IMR-90 (cell line): ENCODE data around the gene TMEM200C. TPM values are rescaled to one million over a fixed set of nuclear protein-coding genes. Genes with fewer than 3 reads are reported as not detected.

Source experiments
- ATAC-seq: fragments of 200-7000 bp; cut with Tn5 transposase; 2 replicates; pipeline ENCODE4 v1.9.1; 2020; ENCODE audit warnings: low read depth, mild to moderate bottlenecking, moderate library complexity
- Bru-seq: library from RNA; stranded (reverse); fragments of 400-500 nt; gene quantifications from one replicate; lab custom pipeline; 2021; lab: Mats Ljungman, UMichigan
- BruChase-seq, 2 experiments: library from RNA; stranded (reverse); fragments of 400-500 nt; gene quantifications; one replicate each; lab custom pipeline; 2021; lab: Mats Ljungman, UMichigan
- BruUV-seq: library from RNA; stranded (reverse); fragments of 400-500 nt; replicated peaks from 2 replicates; lab custom pipeline; 2021; lab: Mats Ljungman, UMichigan
- CTCF ChIA-PET: fragments of 300-600 bp; formaldehyde crosslinking; extraction: SDS; loops from one replicate; lab custom pipeline; 2021; ENCODE audit warnings: antibody characterized with exemption; lab: Yijun Ruan, JAX
- POLR2A ChIA-PET: fragments of 300-600 bp; sonication (Branson Sonifier 250); formaldehyde crosslinking; loops from one replicate; lab custom pipeline; 2022; ENCODE audit warnings: antibody characterized with exemption; ENCODE audit not compliant: unreplicated experiment; lab: Charles Lee
- DNase-seq: peaks from one replicate; pipeline ENCODE4 v3.0.0; 2013
- H2AFZ ChIP-seq: replicated peaks from 2 replicates; pipeline ENCODE3; 2013; ENCODE audit warnings: low read length, mild to moderate bottlenecking; ENCODE audit not compliant: poor library complexity
- H2AK5ac ChIP-seq: 2 replicates; pipeline ENCODE4 v1.6.1; 2013; ENCODE audit warnings: low read depth, low read length, inconsistent platforms
- H2AK9ac ChIP-seq: replicated peaks from 2 replicates; pipeline ENCODE3; 2013; ENCODE audit warnings: mild to moderate bottlenecking, low read depth, low read length, moderate library complexity; ENCODE audit not compliant: poor library complexity
- H2BK120ac ChIP-seq: 2 replicates; pipeline ENCODE4 v1.6.1; 2013; ENCODE audit warnings: low read depth, low read length, inconsistent platforms
- H2BK15ac ChIP-seq: 3 replicates; pipeline ENCODE4 v1.6.1; 2013; ENCODE audit warnings: low read depth, low read length, inconsistent platforms
- H2BK20ac ChIP-seq: 2 replicates; pipeline ENCODE4 v1.6.1; 2013; ENCODE audit warnings: low read depth, mild to moderate bottlenecking, inconsistent platforms, low read length, moderate library complexity
- H2BK5ac ChIP-seq: 2 replicates; pipeline ENCODE4 v1.6.1; 2013; ENCODE audit warnings: mild to moderate bottlenecking, low read depth, low read length, inconsistent platforms; ENCODE audit not compliant: poor library complexity, severe bottlenecking
- H3K14ac ChIP-seq: replicated peaks from 2 replicates; pipeline ENCODE4 v1.6.1; 2013; ENCODE audit warnings: low read depth, low read length, inconsistent platforms
- H3K18ac ChIP-seq: 2 replicates; pipeline ENCODE4 v1.6.1; 2013; ENCODE audit warnings: low read depth, low read length, control low read depth
- H3K23ac ChIP-seq: 2 replicates; pipeline ENCODE4 v1.6.1; 2013; ENCODE audit warnings: low read depth, low read length, inconsistent platforms
- H3K27ac ChIP-seq: 2 replicates; pipeline ENCODE4 v1.5.1; 2013; ENCODE audit warnings: mild to moderate bottlenecking, control low read depth, low read length; ENCODE audit not compliant: insufficient read depth
- H3K27me3 ChIP-seq: 2 replicates; pipeline ENCODE4 v1.6.1; 2013; ENCODE audit warnings: low read length; ENCODE audit not compliant: control insufficient read depth, insufficient read depth
- H3K36me3 ChIP-seq: 2 replicates; pipeline ENCODE4 v1.6.1; 2013; ENCODE audit warnings: low read length, mixed read lengths; ENCODE audit not compliant: control insufficient read depth, insufficient read depth
- H3K4ac ChIP-seq: 2 replicates; pipeline ENCODE4 v1.6.1; 2013; ENCODE audit warnings: low read depth, low read length, inconsistent platforms
- H3K4me1 ChIP-seq: 2 replicates; pipeline ENCODE4 v1.6.1; 2013; ENCODE audit warnings: low read length, mixed read lengths; ENCODE audit not compliant: control insufficient read depth, insufficient read depth
- H3K4me2 ChIP-seq: 2 replicates; pipeline ENCODE4 v1.6.1; 2013; ENCODE audit warnings: low read depth, mild to moderate bottlenecking, control low read depth, low read length, moderate library complexity
- H3K4me3 ChIP-seq: 2 replicates; pipeline ENCODE4 v1.5.1; 2013; ENCODE audit warnings: low read depth, mild to moderate bottlenecking, control low read depth, low read length, moderate library complexity; ENCODE audit not compliant: insufficient read depth
- H3K56ac ChIP-seq: 2 replicates; pipeline ENCODE4 v1.6.1; 2013; ENCODE audit warnings: low read length, inconsistent platforms; ENCODE audit not compliant: insufficient read depth; ENCODE audit errors: extremely low read depth
- H3K79me1 ChIP-seq, 2 experiments: 2 replicates each; pipeline ENCODE4 v1.6.1; 2013; ENCODE audit warnings: low read length in 2 of 2, inconsistent platforms in 1 of 2, low read depth in 1 of 2
- H3K9ac ChIP-seq: 2 replicates; pipeline ENCODE4 v1.6.1; 2013; ENCODE audit warnings: low read depth, low read length, control low read depth
- H3K9me1 ChIP-seq: 2 replicates; pipeline ENCODE4 v1.6.1; 2013; ENCODE audit warnings: low read length, inconsistent platforms; ENCODE audit not compliant: insufficient read depth
- H3K9me3 ChIP-seq: 2 replicates; pipeline ENCODE4 v1.6.1; 2013; ENCODE audit warnings: low read length; ENCODE audit not compliant: control insufficient read depth, insufficient read depth
- H4K20me1 ChIP-seq: 2 replicates; pipeline ENCODE4 v1.6.1; 2013; ENCODE audit warnings: low read length, inconsistent platforms; ENCODE audit not compliant: insufficient read depth
- H4K5ac ChIP-seq: 2 replicates; pipeline ENCODE4 v1.6.1; 2013; ENCODE audit warnings: mild to moderate bottlenecking, low read depth, low read length, control low read depth
- H4K8ac ChIP-seq, 2 experiments: 2 replicates each; pipeline ENCODE4 v1.6.1; 2013; ENCODE audit warnings: low read depth in 2 of 2, low read length in 2 of 2, control low read depth in 1 of 2, inconsistent platforms in 1 of 2
- H4K91ac ChIP-seq: 2 replicates; pipeline ENCODE4 v1.6.1; 2013; ENCODE audit warnings: low read depth, low read length, inconsistent platforms; ENCODE audit not compliant: insufficient read depth
- BHLHE40 ChIP-seq: fragments of 150-350 bp; IDR thresholded peaks from 2 replicates; pipeline ENCODE4 v1.6.1; 2016; ENCODE audit warnings: mild to moderate bottlenecking, low read depth, low read length
- CEBPB ChIP-seq: IDR thresholded peaks from 2 replicates; pipeline ENCODE4 v1.6.1; 2012; ENCODE audit warnings: low read depth, low read length, improper control_type of control experiment
- ELK1 ChIP-seq: fragments of 150-350 bp; IDR thresholded peaks from 2 replicates; pipeline ENCODE4 v1.6.1; 2016; ENCODE audit warnings: low read depth, mild to moderate bottlenecking, low read length, moderate library complexity, borderline replicate concordance
- FOS ChIP-seq: fragments of 150-350 bp; IDR thresholded peaks from 2 replicates; pipeline ENCODE4 v1.6.1; 2016; ENCODE audit warnings: low read depth, low read length
- MAZ ChIP-seq: IDR thresholded peaks from 2 replicates; pipeline ENCODE4 v1.6.1; 2012; ENCODE audit warnings: low read depth, mild to moderate bottlenecking, low read length, improper control_type of control experiment, moderate library complexity, borderline replicate concordance
- MXI1 ChIP-seq: IDR thresholded peaks from 2 replicates; pipeline ENCODE4 v1.6.1; 2012; ENCODE audit warnings: low read depth, mild to moderate bottlenecking, low read length, moderate library complexity, borderline replicate concordance
- NFE2L2 ChIP-seq: fragments of 150-350 bp; IDR thresholded peaks from 2 replicates; pipeline ENCODE4 v1.6.1; 2016; ENCODE audit warnings: low read depth, mild to moderate bottlenecking, low read length
- RAD21 ChIP-seq: IDR thresholded peaks from 2 replicates; pipeline ENCODE4 v1.6.1; 2012; ENCODE audit warnings: low read length, improper control_type of control experiment
- RFX5 ChIP-seq: IDR thresholded peaks from 2 replicates; pipeline ENCODE4 v1.8.0; 2012; ENCODE audit warnings: low read depth, mild to moderate bottlenecking, low read length, moderate library complexity
- WGBS, 2 experiments: methylation state at CpG; one replicate each; pipeline versions ENCODE4 v1.1.5 to v1.1.7; 2013; ENCODE audit warnings: missing lambda C conversion rate in 2 of 2; ENCODE audit not compliant: insufficient read length in 1 of 2; ENCODE audit errors: extremely low coverage in 2 of 2; 5-methylcytosine and 5-hydroxymethylcytosine counted together
- dilution Hi-C: fragments of 300-500 bp; cut with HindIII; formaldehyde crosslinking; loops from one replicate; pipeline ENCODE4 v1.14.3; 2018; ENCODE audit warnings: low sequenced_read_pairs; ENCODE audit not compliant: unreplicated experiment
- in situ Hi-C: fragments of 300-500 bp; cut with MboI; formaldehyde crosslinking; loops from 3 replicates; pipeline ENCODE4 v1.14.3; 2019; ENCODE audit warnings: low sequenced_read_pairs, inconsistent platforms, mixed read lengths
- intact Hi-C: fragments of 100-400 bp; cut with micrococcal nuclease; formaldehyde crosslinking; loops from 2 replicates; pipeline ENCODE4 v1.10.0; 2022
- long read RNA-seq: library from polyadenylated mRNA; unstranded; transcript quantifications from one replicate; pipeline ENCODE4 v2.0.0, GENCODE V29; 2021; ENCODE audit not compliant: unreplicated experiment
- polyA plus RNA-seq, 3 experiments: library from polyadenylated mRNA; depleted of rRNA; stranded (reverse); fragments of >200 nt; gene quantifications; 2 replicates each; pipeline ENCODE4 v1.2.3, GENCODE V29; 2012; ENCODE audit warnings: low replicate concordance in 1 of 3
- total RNA-seq: library from RNA; depleted of rRNA; stranded (reverse); fragments of >200 nt; gene quantifications from 2 replicates; pipeline ENCODE4 v1.2.3, GENCODE V29; 2012; rRNA removed

TMEM200C gene
- total RNA-seq (1.4 and 1.7 TPM in 2 replicates), polyA plus RNA-seq (2012; rRNA removed) (2.5 and 3.5 TPM in 2 replicates), Bru-seq, nascent RNA (percentile 39 among the genes with signal in this experiment), BruChase-seq, experiment 1, labeled RNA remaining after a 6-hour chase (percentile 49 among the genes with signal in this experiment), BruChase-seq, experiment 2, labeled RNA remaining after a 2-hour chase (percentile 38 among the genes with signal in this experiment)
- 0.66 and 5.6 TPM in 2 replicates for polyA plus RNA-seq (2012; cell fraction: cytosol; rRNA removed)
- polyA plus RNA-seq (2012; cell fraction: nucleus; rRNA removed; ENCODE audit: low replicate concordance): 4.7 and 8.5 TPM in 2 replicates
- long read RNA-seq, partial matches to known transcripts: 0 of 7 reads
- long read RNA-seq, other reads (novel, unspliced or antisense): 4 of 7 reads

- Histone ChIP-seq H3K4me3 (peak within 1 kb of the TSS; percentile 99), H4K91ac (peak within 1 kb of the TSS; percentile 67), H3K23ac (peak within 1 kb of the TSS; percentile 87), H4K20me1 (peaks cover 5% of the 10 kb centered on the region; the same call in 1 of the 2 replicates), H3K79me1 (peaks cover 4 to 18% of the 10 kb centered on the region in 2 experiments; a peak in 3 of 4 replicates), H2BK5ac (peak within 1 kb of the TSS; percentile 46), H3K4me1 (peaks cover 10% of the 10 kb centered on the region; the same call in 1 of the 2 replicates), H2AK5ac (no peak within 1 kb of the TSS), H3K27me3 (no peaks in the 10 kb centered on the region), H2BK120ac (peak within 1 kb of the TSS; percentile 66), H2AFZ (peak within 1 kb of the TSS; percentile 94), H3K18ac (peak within 1 kb of the TSS; percentile 93), H4K5ac (peak within 1 kb of the TSS; percentile 93), H3K9ac (peak within 1 kb of the TSS; percentile 94), H3K56ac (peak within 1 kb of the TSS; percentile 57; the same call in 1 of the 2 replicates), H3K14ac (peak within 1 kb of the TSS; percentile 74), H2BK20ac (no peak within 1 kb of the TSS), H3K27ac (peak within 1 kb of the TSS; percentile 96), H3K4me2 (peak within 1 kb of the TSS; percentile 93), H3K36me3 (peaks cover 6% of the 10 kb centered on the region; the same call in 1 of the 2 replicates), H2BK15ac (peak within 1 kb of the TSS; percentile 31; the same call in 1 of the 3 replicates), H4K8ac (peak within 1 kb of the TSS; percentile 70 to 73; a peak in 3 of 4 replicates), H3K9me1 (peaks cover 7% of the 10 kb centered on the region; the same call in 1 of the 2 replicates), H3K4ac (peak within 1 kb of the TSS; percentile 77), H2AK9ac (peak within 1 kb of the TSS; percentile 89), H3K9me3 (no peaks in the 10 kb centered on the region)
- intact Hi-C loops: loop anchor here (5.0 kb wide), 1 partner anchor 162 kb away; no protein-coding TSS in a partner anchor
- dilution Hi-C loops: no loop called here
- TF ChIP-seq CEBPB (no peak), RAD21 (no peak), FOS (no peak), BHLHE40 (no peak), RFX5 (no peak), NFE2L2 (peak; percentile 48; the same call in 1 of the 2 replicates), ELK1 (no peak), MXI1 (0 out of 2 replicates have a peak, but pooled peaks have one; percentile 8), MAZ (no peak; the same call in 1 of the 2 replicates)
- 0% methylated on average over 12 of the region's 83 CpGs; no CpG with 5 or more reads in 1 of the 2 experiments for WGBS, 2 experiments
- ATAC-seq (peak; percentile 59), DNase-seq (peak; percentile 43)
- in situ Hi-C loops: no loop called here
- POLR2A ChIA-PET: no interaction called here
- CTCF ChIA-PET: interaction anchor here (0.7 kb wide), 1 partner anchor 13 kb away, joined by 3 read pairs; no protein-coding TSS in a partner anchor
- BruUV-seq: no TSS peak
Observed at GRCh38 chr18:5895299-5895875, at the start of gene TMEM200C. Gene TMEM200C, minus strand, starts transcription at chr18:5895522. Its CDS starts 3,459 bp downstream, at chr18:5892063.
